Measurements from ENCODE around the gene CSF1.
"Not testable (repeated sequence)": the region's sequence is repeated elsewhere in the genome, so short reads cannot be mapped to it uniquely, and the experiment has no call there.

Gene CSF1

DNA sequence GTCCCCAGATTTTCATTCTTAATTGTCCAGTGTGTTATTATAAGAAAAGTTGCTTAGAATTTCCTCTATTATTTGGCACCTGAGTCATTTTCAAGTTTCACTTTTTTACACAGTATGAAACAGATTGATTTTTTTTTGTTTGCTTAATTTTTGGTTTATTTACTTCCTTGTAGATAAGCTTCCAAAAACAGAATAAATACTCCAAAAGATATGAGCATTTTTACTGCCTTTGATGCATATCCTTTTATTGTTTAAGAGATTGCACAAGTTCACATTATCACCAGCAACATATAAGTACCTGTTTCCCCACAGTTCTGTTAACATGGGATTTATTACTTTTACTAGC is 37.6 kb downstream of the CSF1 start:
- no peak overlapping the region for H3K4me3 Mint-ChIP-seq
- peaks cover 3% of the 10 kb centered on the region for H3K4me1 Mint-ChIP-seq (ENCODE audit: low read depth)
- peaks cover 4% of the 10 kb centered on the region for H3K27me3 Mint-ChIP-seq (ENCODE audit: low read depth)
- H3K27ac Mint-ChIP-seq = no peak overlapping the region
- H3K9me3 Mint-ChIP-seq = no peaks in the 10 kb centered on the region
- H3K36me3 Mint-ChIP-seq (ENCODE audit: low read depth) = peaks cover 2% of the 10 kb centered on the region

DNA sequence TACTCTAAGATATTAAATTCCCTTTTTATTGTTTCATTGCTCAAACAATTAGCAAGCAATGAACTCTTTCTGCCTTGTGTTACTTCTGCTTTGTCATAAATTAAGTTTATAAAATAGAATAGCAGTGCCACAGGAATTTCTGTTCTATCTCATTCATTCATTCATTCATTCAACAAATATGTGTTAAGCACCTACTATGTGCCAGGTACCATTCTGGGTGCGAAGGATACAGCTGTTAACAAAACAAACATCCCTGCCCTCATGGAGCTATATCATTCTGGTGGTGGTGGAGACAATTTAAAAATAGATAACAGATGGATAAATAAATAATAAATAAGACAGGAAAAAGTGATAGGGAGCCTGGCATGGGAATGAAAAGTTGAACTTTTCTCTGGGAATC is 39.4 kb downstream of the CSF1 start:
- Mint-ChIP-seq H3K4me1 (ENCODE audit: low read depth) (no peaks in the 10 kb centered on the region), H3K9me3 (no peaks in the 10 kb centered on the region), H3K27ac (no peak overlapping the region), H3K36me3 (ENCODE audit: low read depth) (no peaks in the 10 kb centered on the region), H3K27me3 (ENCODE audit: low read depth) (no peaks in the 10 kb centered on the region), H3K4me3 (no peak overlapping the region)

DNA sequence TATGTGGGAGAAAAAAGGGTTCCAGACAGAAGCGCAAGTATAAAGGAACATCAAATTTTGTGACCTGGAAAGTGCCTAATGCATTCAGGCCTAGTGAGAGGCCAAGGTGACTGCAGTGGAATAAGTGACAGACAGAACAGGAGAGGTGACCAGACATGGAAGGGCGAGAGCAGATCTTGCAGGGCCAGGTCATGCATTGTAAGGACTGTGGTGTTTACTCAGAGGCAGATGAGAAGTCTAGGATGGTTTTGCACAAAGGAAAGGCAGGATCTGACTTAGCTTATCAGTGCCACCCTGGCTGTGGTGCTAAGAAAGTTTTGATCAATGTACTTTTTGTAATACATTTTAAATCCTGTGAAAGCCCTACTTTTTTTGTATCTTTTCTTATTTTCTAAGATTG is 39.9 kb downstream of the CSF1 start:
- Mint-ChIP-seq H3K36me3 (ENCODE audit: low read depth) (no peaks in the 10 kb centered on the region), H3K27ac (no peak overlapping the region)

DNA sequence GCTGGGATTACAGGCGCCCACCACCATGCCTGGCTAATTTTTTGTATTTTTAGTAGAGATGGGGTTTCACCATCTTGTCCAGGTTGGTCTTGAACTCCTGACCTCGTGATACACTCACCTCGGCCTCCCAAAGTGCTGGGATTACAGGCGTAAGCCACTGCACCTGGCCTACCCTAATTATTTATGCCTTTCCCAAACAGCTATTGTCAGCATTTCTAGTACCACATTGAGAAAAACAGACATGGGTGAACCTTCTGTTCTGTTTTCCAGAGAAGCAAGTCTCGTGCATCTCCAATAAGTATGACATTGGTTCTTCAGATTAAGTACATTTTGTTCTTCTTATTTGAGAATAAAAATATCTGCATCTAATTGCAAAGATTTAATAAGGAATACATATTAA is 40.9 kb downstream of the CSF1 start:
- not testable (repeated sequence) for H3K27ac Mint-ChIP-seq

More for the DNA sequence above, 39.9 kb downstream of the CSF1 start:
- Mint-ChIP-seq H3K27me3 (ENCODE audit: low read depth) (no peaks in the 10 kb centered on the region), H3K4me3 (no peak overlapping the region), H3K9me3 (no peaks in the 10 kb centered on the region), H3K4me1 (ENCODE audit: low read depth) (no peaks in the 10 kb centered on the region)

DNA sequence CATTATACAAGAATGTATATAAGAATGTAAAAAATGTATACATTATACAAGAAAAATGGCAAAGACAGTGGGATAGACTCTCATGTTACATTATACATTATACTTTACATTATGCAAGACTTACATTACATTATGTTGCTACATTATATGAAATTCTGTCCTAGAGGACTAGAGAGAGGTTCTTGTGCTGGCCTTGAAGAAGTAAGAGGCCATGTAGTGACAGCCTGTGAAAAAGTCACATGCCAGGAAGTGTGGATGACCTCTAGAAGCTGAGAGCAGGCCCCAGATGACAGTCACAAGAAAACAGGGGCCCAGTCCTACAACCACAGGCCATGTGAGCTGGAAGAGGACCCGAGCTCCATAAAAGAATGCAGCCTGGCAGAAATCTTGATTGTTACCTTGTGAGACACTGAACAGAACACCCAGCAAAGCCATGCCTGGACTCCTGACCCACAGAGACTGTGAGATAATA is 43.4 kb downstream of the CSF1 start:
- Mint-ChIP-seq H3K36me3 (ENCODE audit: low read depth) (no peaks in the 10 kb centered on the region), H3K4me1 (ENCODE audit: low read depth) (no peaks in the 10 kb centered on the region), H3K4me3 (no peak overlapping the region), H3K9me3 (no peaks in the 10 kb centered on the region), H3K27me3 (ENCODE audit: low read depth) (peaks cover 16% of the 10 kb centered on the region), H3K27ac (no peak overlapping the region)

More for the DNA sequence above, 40.9 kb downstream of the CSF1 start:
- H3K4me1 Mint-ChIP-seq (ENCODE audit: low read depth); H3K4me3 Mint-ChIP-seq; H3K9me3 Mint-ChIP-seq; H3K27me3 Mint-ChIP-seq (ENCODE audit: low read depth); H3K36me3 Mint-ChIP-seq (ENCODE audit: low read depth): not testable (repeated sequence)

DNA sequence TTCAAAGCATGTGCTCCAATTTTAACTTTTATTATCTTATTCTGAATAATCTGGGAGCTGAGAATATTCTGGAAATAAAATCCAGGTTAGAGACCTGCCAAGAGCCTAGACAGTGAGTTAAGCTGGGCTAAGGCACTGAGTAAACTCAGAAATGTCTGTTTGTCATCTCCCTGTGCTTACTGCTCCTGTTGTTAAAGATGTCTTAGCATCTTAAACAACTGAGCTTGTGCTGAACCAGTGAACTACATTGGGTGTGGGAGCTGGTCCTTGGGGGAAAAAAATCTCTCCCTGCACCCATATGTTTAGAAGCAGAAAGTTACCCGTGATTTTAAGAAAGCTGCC is 49.0 kb downstream of the CSF1 start:
- no peak overlapping the region for H3K27ac Mint-ChIP-seq
- no peaks in the 10 kb centered on the region for H3K4me1 Mint-ChIP-seq (ENCODE audit: low read depth)
- H3K27me3 Mint-ChIP-seq (ENCODE audit: low read depth) = peaks cover 38% of the 10 kb centered on the region
- no peak overlapping the region for H3K4me3 Mint-ChIP-seq
- H3K9me3 Mint-ChIP-seq = no peaks in the 10 kb centered on the region
- no peaks in the 10 kb centered on the region for H3K36me3 Mint-ChIP-seq (ENCODE audit: low read depth)

DNA sequence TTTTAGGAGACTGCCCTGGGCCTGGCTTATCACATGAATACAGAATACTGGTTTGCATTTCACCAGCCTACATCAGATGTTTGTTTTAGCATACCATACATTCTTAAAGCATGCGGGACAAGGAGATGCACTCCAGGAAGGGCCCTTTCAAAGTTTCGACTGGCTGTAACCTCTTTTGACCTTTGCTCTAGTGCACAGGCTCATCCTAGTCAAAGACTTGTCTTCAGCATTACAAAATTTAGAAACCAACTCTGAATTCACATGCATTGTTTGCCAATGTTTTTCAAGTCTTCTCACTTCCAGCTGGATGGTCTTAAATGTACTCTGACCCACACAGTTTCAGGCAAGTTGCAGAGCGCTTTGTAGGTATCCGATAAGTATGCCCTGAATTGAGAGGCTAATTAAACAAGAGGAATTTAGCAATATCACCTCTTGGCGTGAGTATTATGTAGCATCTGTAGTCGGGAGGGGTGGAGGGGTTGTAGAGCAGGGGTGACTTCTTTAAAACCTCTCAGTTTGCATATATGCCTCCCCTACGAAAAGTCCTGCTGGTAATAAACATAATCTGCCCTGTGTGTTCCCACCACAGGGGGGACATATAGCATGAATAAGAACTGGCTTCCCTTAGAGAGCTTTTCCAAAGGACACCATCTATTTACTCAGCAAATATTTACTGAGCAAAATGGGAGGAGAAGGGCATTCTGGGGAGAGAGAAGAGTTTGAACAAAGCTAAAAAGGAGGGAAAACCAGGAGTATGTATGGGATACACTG is 49.5 kb downstream of the CSF1 start:
- Mint-ChIP-seq H3K4me3 (no peak overlapping the region), H3K9me3 (peaks cover 4% of the 10 kb centered on the region), H3K27ac (no peak overlapping the region), H3K27me3 (ENCODE audit: low read depth) (peaks cover 42% of the 10 kb centered on the region), H3K36me3 (ENCODE audit: low read depth) (no peaks in the 10 kb centered on the region), H3K4me1 (ENCODE audit: low read depth) (no peaks in the 10 kb centered on the region)

DNA sequence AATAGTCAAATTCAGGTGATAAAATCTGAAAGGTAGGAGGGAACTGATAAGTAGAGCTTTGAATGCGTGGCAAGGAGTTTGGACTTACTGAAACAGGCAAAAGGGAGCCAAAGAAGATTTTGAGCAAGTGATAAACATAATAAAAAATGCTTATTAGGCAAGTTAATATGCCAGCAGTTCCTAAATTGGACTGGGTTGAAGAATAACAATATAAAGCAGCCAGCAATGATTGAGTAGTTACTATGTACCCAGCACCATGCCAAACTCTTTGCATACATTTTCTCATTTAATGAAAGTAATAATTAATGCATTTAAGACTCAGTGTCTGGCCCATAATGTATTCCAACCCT is 50.1 kb downstream of the CSF1 start:
- H3K36me3 Mint-ChIP-seq (ENCODE audit: low read depth) = no peaks in the 10 kb centered on the region
- H3K4me3 Mint-ChIP-seq = no peak overlapping the region
- H3K27ac Mint-ChIP-seq = no peak overlapping the region
- peaks cover 8% of the 10 kb centered on the region for H3K9me3 Mint-ChIP-seq
- no peaks in the 10 kb centered on the region for H3K4me1 Mint-ChIP-seq (ENCODE audit: low read depth)
- H3K27me3 Mint-ChIP-seq (ENCODE audit: low read depth) = peaks cover 47% of the 10 kb centered on the region

DNA sequence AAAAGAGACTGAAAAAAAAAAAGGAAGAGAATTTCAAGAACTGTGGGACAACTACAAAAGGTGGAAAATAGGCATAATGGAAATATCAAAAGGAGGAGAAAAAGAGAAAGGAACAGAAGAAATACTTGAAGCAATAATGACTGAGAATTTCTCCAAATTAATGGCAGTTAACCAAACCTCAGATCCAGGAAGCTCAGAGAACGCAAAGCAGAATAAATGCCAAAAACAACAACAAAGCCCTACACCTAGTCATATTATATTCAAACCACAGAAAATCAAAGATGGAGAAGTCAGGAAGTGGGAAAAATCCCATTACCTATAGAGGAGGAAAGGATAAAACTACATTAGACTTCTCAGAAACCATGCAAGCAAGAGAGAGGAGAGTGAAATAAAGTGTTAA is 53.2 kb downstream of the CSF1 start:
- H3K4me3 Mint-ChIP-seq = no peak overlapping the region

DNA sequence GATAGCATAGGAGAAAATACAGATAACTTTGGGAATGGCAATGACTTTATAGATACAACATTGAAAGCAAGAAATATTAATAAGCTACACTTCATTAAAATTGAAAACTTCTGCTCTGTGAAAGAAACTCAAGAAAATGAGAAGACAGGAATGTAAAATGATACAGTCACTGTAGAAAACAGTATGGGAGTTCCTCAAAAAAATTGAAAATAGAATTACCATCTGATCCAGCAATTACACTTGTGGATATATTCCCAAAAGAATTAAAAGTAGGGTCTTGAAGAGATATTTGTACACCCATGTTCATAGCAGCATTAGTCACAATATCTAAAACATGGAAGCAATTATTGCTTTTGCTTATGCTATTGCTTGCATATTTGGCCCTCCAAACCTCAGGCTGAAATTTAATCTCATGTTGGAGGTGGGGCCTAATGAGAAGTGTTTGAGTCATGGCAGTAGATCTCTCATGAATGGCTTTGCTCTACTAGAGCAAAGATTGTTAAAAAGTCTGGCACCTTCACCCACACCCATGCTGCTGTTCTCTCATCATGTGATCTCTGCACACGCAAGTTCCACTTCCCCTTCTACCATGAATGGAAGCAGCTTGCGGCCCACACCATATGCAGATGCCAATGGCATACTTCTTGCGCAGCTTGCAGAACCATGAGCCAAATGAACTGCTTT is 58.6 kb downstream of the CSF1 start:
- Mint-ChIP-seq H3K9me3 (peaks cover 8% of the 10 kb centered on the region), H3K4me3 (no peak overlapping the region), H3K27me3 (ENCODE audit: low read depth) (peaks cover 68% of the 10 kb centered on the region), H3K4me1 (ENCODE audit: low read depth) (no peaks in the 10 kb centered on the region), H3K36me3 (ENCODE audit: low read depth) (no peaks in the 10 kb centered on the region), H3K27ac (no peak overlapping the region)

More for the DNA sequence above, 53.2 kb downstream of the CSF1 start:
- H3K27me3 Mint-ChIP-seq (ENCODE audit: low read depth) = peaks cover 54% of the 10 kb centered on the region
- peaks cover 8% of the 10 kb centered on the region for H3K9me3 Mint-ChIP-seq
- no peaks in the 10 kb centered on the region for H3K36me3 Mint-ChIP-seq (ENCODE audit: low read depth)
- H3K27ac Mint-ChIP-seq = no peak overlapping the region
- H3K4me1 Mint-ChIP-seq (ENCODE audit: low read depth) = no peaks in the 10 kb centered on the region

DNA sequence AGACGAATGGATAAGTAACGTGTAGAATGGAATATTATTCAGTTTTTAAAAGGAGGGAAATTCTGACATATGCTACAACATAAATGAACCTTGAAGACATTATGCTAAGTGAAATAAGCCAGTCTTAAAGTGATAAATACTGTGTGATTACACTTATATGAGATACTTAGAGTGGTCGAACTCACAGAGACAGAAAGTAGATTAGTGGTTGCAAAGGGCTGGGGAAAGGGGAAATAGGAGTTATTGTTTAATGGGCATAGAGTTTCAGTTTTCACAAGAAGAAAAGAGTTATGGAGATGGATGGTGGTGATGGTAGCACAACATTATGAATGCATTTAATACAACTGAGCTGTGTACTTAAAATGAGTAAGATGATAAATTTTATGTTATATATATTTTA is 59.3 kb downstream of the CSF1 start:
- no peak overlapping the region for H3K27ac Mint-ChIP-seq
- H3K27me3 Mint-ChIP-seq (ENCODE audit: low read depth) = peaks cover 67% of the 10 kb centered on the region
- H3K36me3 Mint-ChIP-seq (ENCODE audit: low read depth) = no peaks in the 10 kb centered on the region
- no peak overlapping the region for H3K4me3 Mint-ChIP-seq
- H3K9me3 Mint-ChIP-seq = peaks cover 7% of the 10 kb centered on the region
- H3K4me1 Mint-ChIP-seq (ENCODE audit: low read depth) = no peaks in the 10 kb centered on the region

DNA sequence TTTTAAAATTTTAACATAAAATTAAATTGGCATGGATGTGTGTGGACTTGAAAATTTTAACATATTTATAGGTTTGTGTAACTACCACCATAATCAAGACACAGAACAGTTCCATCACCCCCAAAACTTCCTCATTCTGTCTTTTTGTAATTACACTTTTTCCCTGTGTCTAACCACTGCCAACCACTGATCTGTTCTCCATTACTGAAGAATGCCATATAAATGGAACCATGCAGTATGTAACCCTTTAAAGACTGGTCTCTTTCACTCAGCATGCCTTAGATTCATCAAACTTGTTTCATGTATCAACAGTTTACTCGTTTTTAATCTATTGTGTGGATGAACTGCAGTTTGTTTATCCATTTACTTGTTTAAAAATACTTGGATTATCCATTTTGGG is 60.9 kb downstream of the CSF1 start:
- no peak overlapping the region for H3K4me3 Mint-ChIP-seq
- no peaks in the 10 kb centered on the region for H3K4me1 Mint-ChIP-seq (ENCODE audit: low read depth)
- H3K27ac Mint-ChIP-seq = no peak overlapping the region
- peaks cover 59% of the 10 kb centered on the region for H3K27me3 Mint-ChIP-seq (ENCODE audit: low read depth)
- no peaks in the 10 kb centered on the region for H3K9me3 Mint-ChIP-seq
- H3K36me3 Mint-ChIP-seq (ENCODE audit: low read depth) = no peaks in the 10 kb centered on the region

DNA sequence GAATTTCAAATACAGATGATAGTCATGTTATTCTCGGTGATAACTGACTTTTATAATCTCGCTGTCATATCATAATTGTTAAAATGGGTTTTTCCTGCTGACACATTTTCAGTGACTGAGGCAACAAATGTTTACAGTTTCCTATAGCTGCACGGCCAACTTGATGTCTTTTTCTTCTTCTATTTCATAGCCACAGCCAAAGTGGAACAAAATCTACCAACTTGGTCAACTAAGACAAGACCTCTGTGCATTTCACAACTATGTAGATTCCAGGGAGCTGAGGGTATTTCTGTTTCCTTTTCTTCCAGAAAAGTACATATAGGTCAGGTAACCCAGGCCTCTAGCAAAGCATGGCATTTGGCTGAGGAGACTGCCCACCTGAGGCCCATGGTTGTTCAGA is 63.5 kb downstream of the CSF1 start:
- H3K9me3 Mint-ChIP-seq = no peaks in the 10 kb centered on the region
- H3K4me1 Mint-ChIP-seq (ENCODE audit: low read depth) = no peaks in the 10 kb centered on the region
- no peak overlapping the region for H3K4me3 Mint-ChIP-seq
- peaks cover 43% of the 10 kb centered on the region for H3K27me3 Mint-ChIP-seq (ENCODE audit: low read depth)
- H3K27ac Mint-ChIP-seq = no peak overlapping the region
- H3K36me3 Mint-ChIP-seq (ENCODE audit: low read depth) = peaks cover 1% of the 10 kb centered on the region

DNA sequence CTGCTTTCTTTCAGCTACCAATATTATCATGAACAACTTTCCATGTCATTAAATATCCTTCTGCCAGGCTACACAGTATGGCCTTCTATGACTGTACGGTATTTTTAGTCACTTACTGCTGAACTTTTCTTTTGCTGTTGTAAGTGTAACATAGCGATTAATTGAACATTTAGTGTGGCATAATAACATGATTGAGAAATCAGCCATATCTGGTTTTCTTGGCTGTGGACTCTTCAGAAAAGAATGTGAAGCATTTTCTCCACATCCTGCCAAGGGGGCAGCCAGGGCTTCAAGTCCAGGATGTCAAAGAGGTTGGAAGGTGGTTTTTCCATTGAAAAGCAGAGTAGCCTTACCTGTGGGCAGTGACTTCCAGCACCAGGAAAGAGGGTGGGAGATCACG is 65.1 kb downstream of the CSF1 start:
- Mint-ChIP-seq H3K4me1 (ENCODE audit: low read depth) (peaks cover 2% of the 10 kb centered on the region), H3K36me3 (ENCODE audit: low read depth) (peaks cover 1% of the 10 kb centered on the region), H3K4me3 (no peak overlapping the region), H3K27me3 (ENCODE audit: low read depth) (peaks cover 31% of the 10 kb centered on the region), H3K9me3 (no peaks in the 10 kb centered on the region), H3K27ac (no peak overlapping the region)

DNA sequence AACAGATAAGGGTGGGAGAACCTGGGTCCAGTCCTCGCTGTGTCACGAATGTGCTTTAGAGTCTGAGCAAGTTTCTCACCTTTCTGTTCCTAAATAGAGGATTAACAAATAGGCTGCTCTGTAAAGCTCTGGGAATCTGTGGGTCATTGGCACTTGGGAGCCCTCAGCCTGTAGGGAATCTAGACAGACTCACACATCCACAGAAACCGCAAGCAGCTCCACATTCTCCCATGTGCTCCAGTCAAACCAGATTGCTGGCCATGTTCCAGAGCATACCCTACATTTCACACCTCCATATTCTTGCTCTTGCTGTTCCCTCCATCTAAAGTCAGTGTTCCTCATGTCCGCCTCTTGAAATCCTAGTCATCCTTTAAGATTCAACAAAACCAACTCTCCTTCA is 66.1 kb downstream of the CSF1 start:
- H3K27ac Mint-ChIP-seq = no peak overlapping the region
- peaks cover 20% of the 10 kb centered on the region for H3K27me3 Mint-ChIP-seq (ENCODE audit: low read depth)
- no peaks in the 10 kb centered on the region for H3K9me3 Mint-ChIP-seq
- H3K4me3 Mint-ChIP-seq = no peak overlapping the region
- H3K36me3 Mint-ChIP-seq (ENCODE audit: low read depth) = peaks cover 1% of the 10 kb centered on the region
- H3K4me1 Mint-ChIP-seq (ENCODE audit: low read depth) = peaks cover 2% of the 10 kb centered on the region
